Loucy (cell line): Measurements from ENCODE around the gene HSPB8.

Source experiments
- H2AFZ ChIP-seq: fragments of 200-600 bp; sonication (generic); 2 replicates; pipeline ENCODE4 v1.6.0; 2016; ENCODE audit warnings: antibody characterized with exemption, mild to moderate bottlenecking, low read length, moderate library complexity
- H3F3A ChIP-seq: fragments of 200-600 bp; 2 replicates; pipeline ENCODE4 v1.6.0; 2016; ENCODE audit warnings: antibody characterized with exemption, low read depth, mild to moderate bottlenecking
- H3K27me3 ChIP-seq: fragments of 200-600 bp; sonication (generic); 2 replicates; pipeline ENCODE4 v1.6.1; 2014; ENCODE audit warnings: low read length, mild to moderate bottlenecking; ENCODE audit not compliant: insufficient read depth, poor library complexity, severe bottlenecking
- H3K36me3 ChIP-seq: fragments of 200-600 bp; sonication (generic); 2 replicates; pipeline ENCODE4 v1.6.1; 2016; ENCODE audit warnings: low read length; ENCODE audit not compliant: insufficient read depth
- H3K4me1 ChIP-seq: fragments of 200-600 bp; sonication (generic); 2 replicates; pipeline ENCODE4 v1.5.1; 2014; ENCODE audit warnings: low read length, mild to moderate bottlenecking; ENCODE audit not compliant: insufficient read depth, poor library complexity, severe bottlenecking
- H3K4me2 ChIP-seq: fragments of 200-600 bp; sonication (generic); 2 replicates; pipeline ENCODE4 v1.6.0; 2014; ENCODE audit warnings: antibody characterized with exemption, low read length, low read depth, mild to moderate bottlenecking; ENCODE audit not compliant: poor library complexity, severe bottlenecking
- H3K4me3 ChIP-seq: fragments of 200-600 bp; sonication (generic); 2 replicates; pipeline ENCODE4 v1.5.1; 2014; ENCODE audit warnings: low read length, mild to moderate bottlenecking, mixed read lengths; ENCODE audit not compliant: poor library complexity, severe bottlenecking
- H3K79me2 ChIP-seq: fragments of 200-600 bp; sonication (generic); 2 replicates; pipeline ENCODE4 v1.6.1; 2014; ENCODE audit warnings: low read length; ENCODE audit not compliant: insufficient read depth
- H3K9ac ChIP-seq: fragments of 200-600 bp; sonication (generic); 2 replicates; pipeline ENCODE4 v1.6.0; 2014; ENCODE audit warnings: mild to moderate bottlenecking, low read depth, low read length, moderate library complexity; ENCODE audit not compliant: poor library complexity, severe bottlenecking
- H3K9me2 ChIP-seq: fragments of 200-600 bp; sonication (generic); replicated peaks from 2 replicates; pipeline ENCODE4 v1.6.1; 2016; ENCODE audit warnings: low read depth, low read length, mixed read lengths
- H3K9me3 ChIP-seq: fragments of 200-600 bp; sonication (generic); 2 replicates; pipeline ENCODE4 v1.6.1; 2014; ENCODE audit warnings: mild to moderate bottlenecking, antibody characterized with exemption, low read length, low read depth; ENCODE audit not compliant: insufficient read depth
- H4K20me1 ChIP-seq: fragments of 200-600 bp; sonication (generic); 2 replicates; pipeline ENCODE4 v1.6.0; 2014; ENCODE audit warnings: antibody characterized with exemption, low read length, mild to moderate bottlenecking; ENCODE audit not compliant: insufficient read depth, poor library complexity, severe bottlenecking
- EZH2phosphoT487 ChIP-seq: fragments of 200-600 bp; IDR thresholded peaks from 2 replicates; pipeline ENCODE4 v1.6.1; 2018; ENCODE audit warnings: antibody characterized with exemption, mild to moderate bottlenecking, moderate library complexity, borderline replicate concordance
- TF ChIP-seq, protein P1 (sequence below): fragments of 200-600 bp; sonication (generic); conservative IDR thresholded peaks from 2 replicates; pipeline ENCODE4 v1.5.1; 2014; ENCODE audit warnings: mild to moderate bottlenecking, antibody characterized with exemption, low read length

HSPB8 gene

DNA sequence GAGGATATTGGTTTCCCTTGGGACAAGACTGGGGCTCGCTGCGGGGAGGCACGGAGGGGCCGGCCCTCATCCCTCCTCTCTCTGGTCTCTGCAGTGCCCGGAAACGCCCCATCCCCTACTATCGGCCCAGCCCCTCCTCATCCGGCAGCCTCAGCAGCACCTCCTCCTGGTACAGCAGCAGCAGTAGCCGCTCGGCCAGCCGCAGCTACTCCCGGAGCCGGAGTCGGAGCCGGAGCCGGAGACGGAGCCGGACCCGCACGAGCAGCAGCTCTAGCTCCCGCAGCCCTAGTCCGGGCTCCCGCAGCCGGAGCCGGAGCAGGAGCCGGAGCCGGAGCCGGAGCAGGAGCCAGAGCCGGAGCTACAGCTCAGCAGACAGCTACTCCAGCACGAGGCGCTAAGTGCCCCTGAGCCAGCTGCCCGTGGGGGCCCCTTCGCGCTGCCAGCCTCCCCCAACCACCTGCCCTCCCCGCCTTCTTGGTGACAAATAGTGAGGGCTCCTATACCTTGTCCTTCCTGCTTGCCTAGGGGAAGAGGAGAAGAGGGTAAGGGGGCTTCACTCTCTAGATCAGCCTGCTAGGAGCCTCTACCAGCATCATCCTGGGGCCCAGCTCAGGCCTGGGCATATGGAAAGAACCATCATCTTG lies 22.2 kb upstream of the HSPB8 start:
- H3K36me3 ChIP-seq, result no peaks in the 10 kb centered on the region
- no peaks in the 10 kb centered on the region for H3K79me2 ChIP-seq
- no peaks in the 10 kb centered on the region; the same call in 1 of the 2 replicates for H3K9me3 ChIP-seq
- TF ChIP-seq, protein P1, sequence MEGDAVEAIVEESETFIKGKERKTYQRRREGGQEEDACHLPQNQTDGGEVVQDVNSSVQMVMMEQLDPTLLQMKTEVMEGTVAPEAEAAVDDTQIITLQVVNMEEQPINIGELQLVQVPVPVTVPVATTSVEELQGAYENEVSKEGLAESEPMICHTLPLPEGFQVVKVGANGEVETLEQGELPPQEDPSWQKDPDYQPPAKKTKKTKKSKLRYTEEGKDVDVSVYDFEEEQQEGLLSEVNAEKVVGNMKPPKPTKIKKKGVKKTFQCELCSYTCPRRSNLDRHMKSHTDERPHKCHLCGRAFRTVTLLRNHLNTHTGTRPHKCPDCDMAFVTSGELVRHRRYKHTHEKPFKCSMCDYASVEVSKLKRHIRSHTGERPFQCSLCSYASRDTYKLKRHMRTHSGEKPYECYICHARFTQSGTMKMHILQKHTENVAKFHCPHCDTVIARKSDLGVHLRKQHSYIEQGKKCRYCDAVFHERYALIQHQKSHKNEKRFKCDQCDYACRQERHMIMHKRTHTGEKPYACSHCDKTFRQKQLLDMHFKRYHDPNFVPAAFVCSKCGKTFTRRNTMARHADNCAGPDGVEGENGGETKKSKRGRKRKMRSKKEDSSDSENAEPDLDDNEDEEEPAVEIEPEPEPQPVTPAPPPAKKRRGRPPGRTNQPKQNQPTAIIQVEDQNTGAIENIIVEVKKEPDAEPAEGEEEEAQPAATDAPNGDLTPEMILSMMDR, result no peak
- no peak overlapping the region for H3K4me3 ChIP-seq
- no peaks in the 10 kb centered on the region for H3K27me3 ChIP-seq
- no peaks in the 10 kb centered on the region for H3K4me1 ChIP-seq
- no peaks in the 10 kb centered on the region for H3K9me2 ChIP-seq
- no peak overlapping the region for H2AFZ ChIP-seq
- no peak overlapping the region for H3K4me2 ChIP-seq
- no peak overlapping the region for H3K9ac ChIP-seq
- H3F3A ChIP-seq, result no peaks in the 10 kb centered on the region
- no peaks in the 10 kb centered on the region for H4K20me1 ChIP-seq

DNA sequence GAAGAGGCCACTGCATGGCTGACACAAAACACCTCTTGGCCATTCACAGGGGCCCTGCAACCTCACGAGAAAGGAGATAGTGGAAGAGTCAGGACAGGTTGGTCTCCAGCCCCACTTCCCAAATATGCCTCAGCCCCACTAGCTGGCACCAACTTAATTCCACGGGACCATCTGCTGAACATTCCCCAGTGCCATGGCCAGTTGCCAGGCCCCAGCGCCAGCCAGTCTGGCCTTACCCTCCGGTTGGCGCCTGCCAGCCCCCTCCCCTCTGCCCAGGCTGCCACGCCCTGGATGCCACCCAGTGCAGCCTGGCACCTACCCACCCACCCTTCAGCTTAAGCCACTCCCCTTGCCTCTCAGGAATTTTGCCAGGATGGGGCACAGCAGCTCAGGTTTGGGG lies 21.2 kb upstream of the HSPB8 start:
- H3K9me3 ChIP-seq, result no peaks in the 10 kb centered on the region; the same call in 1 of the 2 replicates
- H2AFZ ChIP-seq, result no peak overlapping the region
- no peaks in the 10 kb centered on the region for H3K36me3 ChIP-seq
- H4K20me1 ChIP-seq, result no peaks in the 10 kb centered on the region
- H3K4me1 ChIP-seq, result no peaks in the 10 kb centered on the region
- no peak overlapping the region for H3K4me3 ChIP-seq
- H3K79me2 ChIP-seq, result no peaks in the 10 kb centered on the region
- TF ChIP-seq EZH2phosphoT487, result no peak
- TF ChIP-seq, protein P1, result no peak
- H3K27me3 ChIP-seq, result no peaks in the 10 kb centered on the region
- H3K9ac ChIP-seq, result no peak overlapping the region
- no peak overlapping the region for H3K4me2 ChIP-seq
- H3K9me2 ChIP-seq, result no peaks in the 10 kb centered on the region
- no peaks in the 10 kb centered on the region for H3F3A ChIP-seq

DNA sequence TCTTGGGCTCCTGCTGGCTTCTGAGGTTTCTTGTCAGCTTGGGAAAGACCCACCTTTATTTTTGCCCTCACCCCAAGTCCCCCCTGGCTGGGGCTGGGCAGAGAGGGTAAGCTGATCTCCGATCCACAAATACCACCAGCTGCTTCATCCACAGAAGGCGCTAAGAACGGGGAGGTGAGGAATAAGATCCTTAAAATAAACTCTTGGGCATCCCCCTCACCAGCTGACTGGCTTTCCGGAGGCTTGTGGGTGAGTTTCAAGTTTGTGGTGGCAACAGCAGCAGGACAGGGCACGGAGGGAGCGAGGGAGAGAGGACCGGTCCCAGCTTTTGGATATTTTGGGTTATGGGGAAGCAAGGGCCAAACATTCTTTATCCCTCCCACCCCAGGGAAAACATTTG lies 20.8 kb upstream of the HSPB8 start:
- Histone ChIP-seq H3F3A (no peaks in the 10 kb centered on the region), H3K9me2 (no peaks in the 10 kb centered on the region), H3K79me2 (no peaks in the 10 kb centered on the region), H3K9ac (no peak overlapping the region), H3K36me3 (no peaks in the 10 kb centered on the region), H3K9me3 (no peaks in the 10 kb centered on the region; the same call in 1 of the 2 replicates), H3K4me2 (no peak overlapping the region), H4K20me1 (no peaks in the 10 kb centered on the region), H3K4me1 (no peaks in the 10 kb centered on the region), H3K4me3 (no peak overlapping the region), H3K27me3 (no peaks in the 10 kb centered on the region), H2AFZ (no peak overlapping the region)
- TF ChIP-seq, protein P1, result no peak
- no peak for TF ChIP-seq EZH2phosphoT487
